Muscle layer of colon (tissue), 2 donors: ENCODE data around the gene TECR.

Source experiments
- H3K27ac ChIP-seq: one replicate; pipeline ENCODE4 v1.7.0; 2013; ENCODE audit warnings: low read depth, mild to moderate bottlenecking, low read length, moderate library complexity
- H3K27me3 ChIP-seq, 2 donors: one replicate each; pipeline ENCODE4 v1.7.0; 2013; ENCODE audit warnings: low read length in 2 of 2, mild to moderate bottlenecking in 2 of 2; ENCODE audit not compliant: insufficient read depth in 2 of 2, control insufficient read depth in 1 of 2
- H3K36me3 ChIP-seq: one replicate; pipeline ENCODE4 v1.7.0; 2013; ENCODE audit warnings: mild to moderate bottlenecking, low read length; ENCODE audit not compliant: insufficient read depth
- H3K4me1 ChIP-seq: one replicate; pipeline ENCODE4 v1.7.0; 2013; ENCODE audit warnings: mild to moderate bottlenecking, low read length; ENCODE audit not compliant: insufficient read depth
- H3K4me3 ChIP-seq, 2 donors: one replicate each; pipeline ENCODE4 v1.7.0; 2013; ENCODE audit warnings: low read length in 2 of 2, low read depth in 1 of 2, mild to moderate bottlenecking in 1 of 2, moderate library complexity in 1 of 2
- H3K9ac ChIP-seq: one replicate; pipeline ENCODE4 v1.7.0; 2013; ENCODE audit warnings: low read length
- H3K9me3 ChIP-seq: one replicate; pipeline ENCODE4 v1.7.0; 2013; ENCODE audit warnings: mild to moderate bottlenecking, low read length
- donor health status: abdominal sarcoma.
- donor health status: Adenocarcinoma of cecum.

Gene TECR, protein sequence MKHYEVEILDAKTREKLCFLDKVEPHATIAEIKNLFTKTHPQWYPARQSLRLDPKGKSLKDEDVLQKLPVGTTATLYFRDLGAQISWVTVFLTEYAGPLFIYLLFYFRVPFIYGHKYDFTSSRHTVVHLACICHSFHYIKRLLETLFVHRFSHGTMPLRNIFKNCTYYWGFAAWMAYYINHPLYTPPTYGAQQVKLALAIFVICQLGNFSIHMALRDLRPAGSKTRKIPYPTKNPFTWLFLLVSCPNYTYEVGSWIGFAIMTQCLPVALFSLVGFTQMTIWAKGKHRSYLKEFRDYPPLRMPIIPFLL

DNA sequence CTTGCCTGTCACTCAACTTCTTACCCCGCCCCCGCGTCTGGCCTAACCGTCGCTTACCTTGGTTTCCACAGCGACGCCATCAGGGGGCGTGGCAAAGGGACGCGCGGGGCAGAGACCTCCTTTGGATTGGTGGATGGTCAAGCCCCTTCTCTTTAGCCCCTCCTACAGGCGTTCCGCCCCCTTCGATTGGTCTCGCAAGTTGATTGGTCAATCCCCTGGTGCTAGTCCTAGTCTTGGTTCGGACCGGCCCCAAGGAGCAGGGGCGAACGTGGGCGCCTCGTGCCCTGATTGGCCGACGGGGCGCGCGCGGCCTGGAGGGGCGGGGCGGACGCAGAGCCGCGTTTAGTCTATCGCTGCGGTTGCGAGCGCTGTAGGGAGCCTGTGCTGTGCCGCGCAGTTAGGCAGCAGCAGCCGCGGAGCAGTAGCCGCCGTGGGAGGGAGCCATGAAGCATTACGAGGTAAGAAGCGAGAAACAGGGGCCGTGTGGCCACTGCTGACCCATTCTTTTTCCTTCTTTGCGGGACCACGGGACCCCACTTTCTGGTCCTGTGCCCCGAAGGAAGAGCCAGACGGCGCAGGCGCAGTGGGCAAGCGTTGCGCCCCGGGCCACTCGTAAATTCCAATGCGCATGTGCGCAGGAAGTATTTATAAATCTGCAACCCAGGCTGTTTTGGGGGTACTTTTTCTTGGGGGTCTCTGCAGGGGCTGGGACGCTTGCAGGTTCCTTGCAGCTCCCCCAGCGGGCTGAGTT, at the start of gene TECR:
Gene TECR (plus strand): TSS at position 341 of the 751 bp plus-strand sequence. CDS start 103 bp downstream, at position 444.
- H3K4me1 ChIP-seq = peaks cover 6% of the 10 kb centered on the region

DNA sequence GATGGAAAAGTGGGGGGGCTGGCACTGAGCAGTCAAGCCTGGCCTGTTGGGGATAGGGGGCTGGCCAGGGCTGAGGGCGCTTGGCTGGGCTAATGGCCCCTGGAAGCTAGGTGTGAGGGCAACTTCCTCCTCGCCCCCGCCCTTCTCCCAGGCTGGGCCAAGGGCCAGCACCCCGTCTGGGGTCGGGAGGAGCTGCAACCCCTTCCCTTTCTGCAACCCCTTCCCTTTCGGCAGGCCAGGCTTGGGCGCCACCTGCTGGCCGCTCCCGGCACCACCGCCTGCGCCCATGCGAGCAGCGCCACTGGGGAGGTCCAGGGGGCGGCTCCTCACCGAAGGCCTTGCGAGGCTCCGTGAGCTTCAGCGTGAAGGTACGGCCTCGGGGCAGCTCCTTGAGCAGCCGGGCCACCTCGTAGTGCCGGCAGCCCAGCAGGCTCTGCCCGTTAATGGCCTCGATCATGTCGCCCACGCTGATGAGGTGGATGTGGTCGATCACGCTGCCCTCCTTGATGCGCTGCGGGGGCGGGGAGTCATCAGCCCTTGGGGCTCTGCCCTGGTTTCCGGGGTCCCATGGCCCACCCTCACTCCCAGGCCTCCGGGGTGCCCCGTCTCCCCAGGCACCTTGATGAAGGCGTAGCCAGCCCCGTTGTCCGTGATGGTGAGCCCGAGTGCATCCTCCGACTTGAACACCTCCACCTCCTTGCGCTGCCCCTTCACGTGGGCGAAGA, 49.3 kb upstream of the TECR start:
- Histone ChIP-seq H3K27ac (no peak overlapping the region), H3K4me3 (no peak overlapping the region), H3K9ac (no peak overlapping the region), H3K36me3 (peaks cover 17% of the 10 kb centered on the region), H3K9me3 (no peaks in the 10 kb centered on the region), H3K27me3 (peaks cover 0 to 7% of the 10 kb centered on the region in 2 donors), H3K4me1 (peaks cover 5% of the 10 kb centered on the region)

More for the DNA sequence above, at the start of gene TECR:
- Histone ChIP-seq H3K36me3 (no peaks in the 10 kb centered on the region), H3K4me3 (peak within 1 kb of the TSS; percentile 86 to 98), H3K9me3 (no peaks in the 10 kb centered on the region), H3K27me3 (no peaks in the 10 kb centered on the region), H3K27ac (peak within 1 kb of the TSS; percentile 99), H3K9ac (peak within 1 kb of the TSS; percentile 71)

DNA sequence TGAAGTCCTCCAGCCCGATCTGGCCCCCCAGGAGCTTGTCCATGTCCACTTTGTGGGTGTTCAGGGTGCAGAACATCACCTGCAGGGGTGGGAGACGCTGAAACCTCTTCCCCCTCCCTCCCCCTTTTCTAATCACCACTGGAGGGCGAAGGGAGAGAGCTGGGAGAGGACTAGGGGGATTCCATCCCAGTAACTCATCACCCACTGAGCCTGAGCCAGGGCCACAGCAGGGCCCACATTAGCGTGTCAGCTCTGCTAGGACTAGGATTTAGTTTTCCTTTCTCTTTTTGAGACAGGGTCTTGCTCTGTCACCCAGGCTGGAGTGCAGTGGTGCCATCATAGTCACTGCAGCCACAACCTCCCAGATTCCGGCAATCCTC, 48.7 kb upstream of the TECR start:
- H3K27me3 ChIP-seq = peaks cover 0 to 1% of the 10 kb centered on the region in 2 donors
- no peak overlapping the region for H3K4me3 ChIP-seq
- no peak overlapping the region for H3K9ac ChIP-seq
- peaks cover 17% of the 10 kb centered on the region for H3K36me3 ChIP-seq
- no peaks in the 10 kb centered on the region for H3K4me1 ChIP-seq
- no peaks in the 10 kb centered on the region for H3K9me3 ChIP-seq
- H3K27ac ChIP-seq = no peak overlapping the region

DNA sequence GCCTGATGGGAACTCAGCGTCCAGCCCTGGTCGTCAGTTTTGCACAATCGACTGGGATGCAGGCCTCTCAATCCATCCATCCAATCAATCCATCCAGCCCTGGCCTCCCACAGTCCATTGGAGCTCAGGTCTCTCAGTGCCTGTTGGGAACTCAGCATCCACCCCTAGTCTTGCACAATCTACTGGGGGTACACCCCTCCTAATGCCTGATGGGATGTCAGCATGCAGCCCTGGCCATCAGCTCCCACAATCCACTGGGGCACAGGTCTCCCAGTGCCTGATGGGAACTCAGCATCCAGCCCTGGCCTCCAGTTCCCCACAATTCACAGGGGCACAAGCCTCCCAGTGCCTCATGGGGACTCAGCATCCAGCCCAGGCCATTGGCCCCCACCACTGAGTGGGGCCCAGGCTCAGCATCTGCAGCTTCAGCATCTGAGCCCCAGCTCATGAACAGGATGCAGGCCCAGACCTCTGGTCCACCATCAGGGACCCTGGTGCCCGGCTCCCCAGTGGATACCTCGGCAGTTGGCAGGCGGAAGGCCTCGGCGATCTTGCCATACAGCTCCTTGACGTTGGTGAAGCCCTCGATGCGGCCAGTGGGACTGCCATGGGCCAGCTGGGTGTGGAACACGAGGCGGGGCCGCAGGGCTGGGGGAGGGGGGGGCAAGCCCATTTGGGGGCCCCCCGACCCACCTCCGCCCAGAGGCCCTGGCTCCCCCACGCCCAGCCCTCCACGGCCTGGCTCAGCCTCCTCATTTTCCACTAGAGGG, 47.0 kb upstream of the TECR start:
- H3K4me1 ChIP-seq = no peaks in the 10 kb centered on the region
- H3K27ac ChIP-seq = no peak overlapping the region
- H3K9me3 ChIP-seq = no peaks in the 10 kb centered on the region
- H3K36me3 ChIP-seq = peaks cover 17% of the 10 kb centered on the region
- no peaks in the 10 kb centered on the region for H3K27me3 ChIP-seq
- no peak overlapping the region for H3K9ac ChIP-seq
- no peak overlapping the region for H3K4me3 ChIP-seq

DNA sequence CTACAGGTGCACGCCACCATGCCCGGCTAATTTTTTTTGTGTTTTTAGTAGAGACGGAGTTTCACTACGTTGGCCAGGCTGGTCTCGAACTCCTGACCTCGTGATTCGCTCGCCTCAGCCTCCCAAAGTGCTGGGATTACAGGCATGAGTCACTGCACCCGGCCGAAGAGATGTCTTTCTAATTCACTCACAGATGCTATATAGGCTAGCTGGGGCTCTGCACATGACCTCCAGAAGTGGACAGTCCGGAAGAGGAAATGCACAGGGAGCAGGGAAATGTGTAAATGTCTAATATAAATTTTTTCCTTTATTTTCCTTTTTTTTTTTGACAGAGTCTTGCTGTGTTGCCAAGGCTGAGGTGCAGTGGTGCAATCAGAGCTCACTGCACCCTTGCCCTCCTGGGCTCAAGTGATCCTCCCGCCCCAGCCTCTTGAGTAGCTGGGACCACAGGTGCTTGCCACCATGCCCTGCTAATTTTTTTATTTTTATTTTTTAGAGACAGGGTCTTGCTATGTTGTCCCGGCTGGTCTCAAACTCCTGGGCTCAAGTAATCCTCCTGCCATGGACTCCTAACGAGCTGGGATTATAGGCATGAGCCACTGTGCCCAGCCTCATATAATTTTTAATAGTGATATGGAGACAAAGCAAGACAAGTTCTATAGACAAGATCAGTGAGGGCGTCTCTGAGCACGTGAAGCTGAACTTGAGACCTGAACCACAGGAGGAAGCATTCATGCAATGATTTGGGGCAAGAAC, 41.8 kb upstream of the TECR start:
- no peak overlapping the region for H3K27ac ChIP-seq
- H3K27me3 ChIP-seq = no peaks in the 10 kb centered on the region
- no peak overlapping the region for H3K9ac ChIP-seq
- H3K4me1 ChIP-seq = no peaks in the 10 kb centered on the region
- peaks cover 11% of the 10 kb centered on the region for H3K36me3 ChIP-seq
- H3K4me3 ChIP-seq = no peak overlapping the region
- no peaks in the 10 kb centered on the region for H3K9me3 ChIP-seq

DNA sequence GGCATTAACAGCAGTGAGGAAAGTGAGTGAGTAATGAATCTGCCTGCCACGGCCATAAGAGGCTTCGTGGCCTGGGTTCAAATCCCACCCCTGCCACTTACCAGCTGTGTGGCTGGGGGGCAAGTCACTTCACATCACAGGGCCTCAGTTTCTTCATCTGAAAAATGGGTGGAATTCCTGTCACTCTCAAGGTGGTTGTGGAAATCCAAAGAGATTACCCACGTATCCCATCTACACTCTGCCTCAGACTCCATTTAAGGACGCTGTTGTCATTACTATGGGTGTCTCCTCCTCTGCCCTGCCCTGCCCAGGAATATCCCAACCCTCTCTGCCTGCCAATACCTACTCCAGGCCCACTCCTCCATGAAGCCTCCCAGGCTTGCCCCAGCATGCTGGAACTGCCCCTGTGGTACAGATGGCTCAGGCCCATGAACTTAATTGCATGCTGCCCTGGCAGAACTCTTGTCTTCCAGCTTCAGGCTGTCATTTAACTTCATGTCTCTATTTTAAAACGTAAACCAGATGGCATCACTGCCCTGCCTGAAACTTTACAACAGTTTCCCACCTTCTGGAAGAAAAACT, 36.5 kb upstream of the TECR start:
- H3K4me1 ChIP-seq = peaks cover 13% of the 10 kb centered on the region
- H3K4me3 ChIP-seq = no peak overlapping the region
- H3K9me3 ChIP-seq = no peaks in the 10 kb centered on the region
- no peaks in the 10 kb centered on the region for H3K27me3 ChIP-seq
- peaks cover 11% of the 10 kb centered on the region for H3K36me3 ChIP-seq
- no peak overlapping the region for H3K27ac ChIP-seq
- H3K9ac ChIP-seq = no peak overlapping the region

DNA sequence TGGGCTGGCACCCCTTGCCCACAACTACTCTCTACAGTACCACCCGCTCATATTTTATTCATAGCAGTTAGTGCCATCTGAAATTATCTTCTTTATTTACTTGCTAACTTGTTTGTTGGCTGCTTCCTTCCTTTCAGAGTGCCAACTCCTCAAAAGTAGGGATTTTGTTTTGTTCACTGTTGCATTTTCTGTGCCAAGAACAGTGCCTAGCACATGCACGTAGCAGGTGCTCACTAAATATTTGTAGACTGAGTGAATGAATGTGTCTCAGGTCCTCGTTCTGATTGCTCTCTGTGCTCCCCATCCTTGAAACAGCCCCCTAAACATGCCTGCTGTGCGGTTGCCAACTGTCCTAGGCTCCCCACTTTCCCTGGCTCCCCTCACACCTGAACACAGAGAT, 35.0 kb upstream of the TECR start:
- no peaks in the 10 kb centered on the region for H3K9me3 ChIP-seq
- H3K27ac ChIP-seq = no peak overlapping the region
- peak overlapping the region in 1 of 2 donors; percentile 81 for H3K4me3 ChIP-seq
- peaks cover 5% of the 10 kb centered on the region for H3K36me3 ChIP-seq
- H3K27me3 ChIP-seq = no peaks in the 10 kb centered on the region
- H3K9ac ChIP-seq = peak overlapping the region; percentile 65
- H3K4me1 ChIP-seq = peaks cover 13% of the 10 kb centered on the region

DNA sequence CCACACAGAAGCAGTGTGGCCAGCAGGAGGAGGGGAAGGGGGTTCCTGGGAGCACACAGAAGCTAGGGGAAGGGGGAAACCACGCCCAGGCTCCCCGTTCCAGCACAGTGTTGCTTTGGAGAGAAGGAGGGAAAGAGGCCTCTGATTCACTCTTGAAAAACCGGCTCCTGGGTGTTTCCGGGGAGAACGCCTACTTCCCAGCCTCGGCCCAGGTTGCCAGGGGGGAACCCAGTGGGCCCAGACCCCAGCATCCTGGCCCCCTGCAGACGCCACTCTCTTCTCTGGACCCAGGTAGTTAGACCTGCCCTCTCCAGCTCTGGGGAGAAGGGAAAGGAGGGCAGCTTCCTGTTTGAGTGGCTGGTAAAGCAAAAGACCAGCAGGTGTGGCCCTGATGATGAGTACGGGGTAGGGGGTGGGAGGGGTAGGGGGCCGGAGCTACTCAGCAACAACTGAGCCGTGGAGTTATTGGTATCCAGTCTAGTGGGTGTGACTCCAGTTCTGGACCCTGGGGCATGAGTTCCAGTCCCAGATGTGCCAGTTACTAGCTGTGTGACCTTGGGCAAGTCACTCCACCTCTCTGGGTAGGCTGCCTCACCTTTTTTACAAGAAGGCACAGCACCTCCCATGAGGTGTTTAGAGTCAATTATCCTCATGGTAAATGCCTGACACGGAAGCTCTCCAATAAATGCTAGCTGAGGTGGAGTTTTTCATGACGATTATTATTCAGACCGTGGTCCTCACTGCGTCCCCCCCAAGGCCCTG, 34.3 kb upstream of the TECR start:
- Histone ChIP-seq H3K9me3 (no peaks in the 10 kb centered on the region), H3K27me3 (no peaks in the 10 kb centered on the region), H3K27ac (peak overlapping the region; percentile 70), H3K36me3 (peaks cover 5% of the 10 kb centered on the region), H3K9ac (peak overlapping the region; percentile 65), H3K4me3 (peak overlapping the region; percentile 68 to 81), H3K4me1 (peaks cover 13% of the 10 kb centered on the region)

DNA sequence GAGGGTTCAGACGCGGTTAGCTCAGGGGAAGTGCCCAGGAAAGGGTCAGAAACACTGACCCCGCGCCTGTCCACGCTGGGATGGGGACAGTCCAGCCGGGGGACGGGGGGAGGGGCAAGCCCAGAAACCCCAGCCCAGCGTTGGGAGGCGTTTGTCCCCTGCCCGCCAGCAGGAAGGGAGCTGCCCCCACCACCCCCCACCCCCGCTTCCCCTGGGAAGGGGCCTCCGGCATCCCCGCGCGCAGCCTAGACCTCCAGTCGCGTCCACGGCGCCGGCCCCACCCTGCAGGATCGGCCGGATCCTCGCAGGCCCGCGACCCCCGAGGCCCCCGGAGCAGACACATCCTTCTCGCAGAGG, 33.7 kb upstream of the TECR start:
- Histone ChIP-seq H3K36me3 (peaks cover 5% of the 10 kb centered on the region), H3K27me3 (no peaks in the 10 kb centered on the region), H3K9me3 (no peaks in the 10 kb centered on the region), H3K27ac (peak overlapping the region; percentile 70), H3K4me3 (peak overlapping the region; percentile 68 to 81), H3K4me1 (peaks cover 13% of the 10 kb centered on the region), H3K9ac (peak overlapping the region; percentile 65)
